Neural progenitor cell (in vitro differentiated cells): Measurements from ENCODE around the gene DNAH9.

ENCODE experiments used
- EZH2phosphoT487 ChIP-seq: fragments of 200-600 bp; sonication (generic); IDR thresholded peaks from 2 replicates; pipeline ENCODE4 v1.6.1; 2017; ENCODE audit warnings: antibody characterized with exemption
- TF ChIP-seq, protein P1 (sequence below): fragments of 200-600 bp; sonication (generic); IDR thresholded peaks from 2 replicates; pipeline ENCODE4 v1.5.1; 2017; ENCODE audit warnings: antibody characterized with exemption, mild to moderate bottlenecking

- TF ChIP-seq, protein P1, sequence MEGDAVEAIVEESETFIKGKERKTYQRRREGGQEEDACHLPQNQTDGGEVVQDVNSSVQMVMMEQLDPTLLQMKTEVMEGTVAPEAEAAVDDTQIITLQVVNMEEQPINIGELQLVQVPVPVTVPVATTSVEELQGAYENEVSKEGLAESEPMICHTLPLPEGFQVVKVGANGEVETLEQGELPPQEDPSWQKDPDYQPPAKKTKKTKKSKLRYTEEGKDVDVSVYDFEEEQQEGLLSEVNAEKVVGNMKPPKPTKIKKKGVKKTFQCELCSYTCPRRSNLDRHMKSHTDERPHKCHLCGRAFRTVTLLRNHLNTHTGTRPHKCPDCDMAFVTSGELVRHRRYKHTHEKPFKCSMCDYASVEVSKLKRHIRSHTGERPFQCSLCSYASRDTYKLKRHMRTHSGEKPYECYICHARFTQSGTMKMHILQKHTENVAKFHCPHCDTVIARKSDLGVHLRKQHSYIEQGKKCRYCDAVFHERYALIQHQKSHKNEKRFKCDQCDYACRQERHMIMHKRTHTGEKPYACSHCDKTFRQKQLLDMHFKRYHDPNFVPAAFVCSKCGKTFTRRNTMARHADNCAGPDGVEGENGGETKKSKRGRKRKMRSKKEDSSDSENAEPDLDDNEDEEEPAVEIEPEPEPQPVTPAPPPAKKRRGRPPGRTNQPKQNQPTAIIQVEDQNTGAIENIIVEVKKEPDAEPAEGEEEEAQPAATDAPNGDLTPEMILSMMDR: no peak
- no peak for TF ChIP-seq EZH2phosphoT487
Measured at GRCh38 chr17:11738151-11738550, 139.9 kb downstream of the DNAH9 start.
